ENCODE results near the gene HAUS3. TPM values are rescaled to one million over a fixed set of nuclear protein-coding genes. Genes with fewer than 3 reads are reported as not detected.
"Not testable (repeated sequence)": the region's sequence is repeated elsewhere in the genome, so short reads cannot be mapped to it uniquely, and the experiment has no call there.

Gene HAUS3
- total RNA-seq, 2 experiments from 2014 or later, result 15.9 to 22.2 TPM

- no peaks in the 10 kb centered on the region for H3K79me2 ChIP-seq (ENCODE audit: insufficient read depth, low read depth, low read length)
- no peaks in the 10 kb centered on the region for H4K20me1 ChIP-seq (ENCODE audit: insufficient read depth, low read length)
- H3K4me1 ChIP-seq (ENCODE audit: insufficient read depth, low read length, poor library complexity, severe bottlenecking), result peaks cover 16% of the 10 kb centered on the region
- H3K36me3 ChIP-seq (ENCODE audit: insufficient read depth, low read length), result no peaks in the 10 kb centered on the region
- no peaks in the 10 kb centered on the region for H3K9me3 ChIP-seq (ENCODE audit: low read length)
- no peak for TF ChIP-seq CTCF (conservative IDR thresholded peaks at IDR 0.05; ENCODE audit: low read length)
- ChIA-PET CTCF (ENCODE audit: unreplicated experiment) (no interaction called here), POLR2A (no interaction called here)
- DNase-seq (ENCODE audit: low spot score), result no peak
- intact Hi-C loops (cut with micrococcal nuclease; ENCODE audit: unreplicated experiment), result no loop called here
- H2AFZ ChIP-seq (ENCODE audit: low read length), result no peak overlapping the region
- no peak overlapping the region for H3K27ac ChIP-seq (ENCODE audit: low read depth, low read length, poor library complexity, severe bottlenecking)
- H3K4me3 ChIP-seq (ENCODE audit: low read depth, low read length, poor library complexity, severe bottlenecking), result no peak overlapping the region
- no peak overlapping the region for H3K4me2 ChIP-seq (ENCODE audit: low read length)
- no peaks in the 10 kb centered on the region for H3K9me2 ChIP-seq (ENCODE audit: insufficient read depth, low read length)
- BruUV-seq (replicated peaks), result no TSS peak
These were observed 36.0 kb upstream of the HAUS3 start for GRCh38 chr4:2277956-2278355.

- TF ChIP-seq EZH2phosphoT487 (IDR thresholded peaks at IDR 0.05; ENCODE audit: borderline replicate concordance, low read depth, low read length) (no peak), CTCF (conservative IDR thresholded peaks at IDR 0.05; ENCODE audit: low read length) (no peak)
- Histone ChIP-seq H3K36me3 (ENCODE audit: insufficient read depth, low read length) (no peaks in the 10 kb centered on the region), H4K20me1 (ENCODE audit: insufficient read depth, low read length) (no peaks in the 10 kb centered on the region), H3K9me3 (ENCODE audit: low read length) (no peaks in the 10 kb centered on the region), H3K4me2 (ENCODE audit: low read length) (no peak overlapping the region), H3K9me2 (ENCODE audit: insufficient read depth, low read length) (no peaks in the 10 kb centered on the region), H3K79me2 (ENCODE audit: insufficient read depth, low read depth, low read length) (no peaks in the 10 kb centered on the region), H3K4me3 (ENCODE audit: low read depth, low read length, poor library complexity, severe bottlenecking) (no peak overlapping the region), H2AFZ (ENCODE audit: low read length) (no peak overlapping the region), H3K27ac (ENCODE audit: low read depth, low read length, poor library complexity, severe bottlenecking) (no peak overlapping the region), H3K4me1 (ENCODE audit: insufficient read depth, low read length, poor library complexity, severe bottlenecking) (peaks cover 8% of the 10 kb centered on the region)
- ChIA-PET POLR2A (no interaction called here), CTCF (ENCODE audit: unreplicated experiment) (no interaction called here)
- BruUV-seq (replicated peaks), result no TSS peak
- no peak for DNase-seq (ENCODE audit: low spot score)
- intact Hi-C loops (cut with micrococcal nuclease; ENCODE audit: unreplicated experiment), result no loop called here
These were observed 34.8 kb upstream of the HAUS3 start for GRCh38 chr4:2276581-2277325.

- Histone ChIP-seq H2AFZ (ENCODE audit: low read length) (no peak overlapping the region), H3K4me3 (ENCODE audit: low read depth, low read length, poor library complexity, severe bottlenecking) (no peak overlapping the region), H3K9me2 (ENCODE audit: insufficient read depth, low read length) (no peaks in the 10 kb centered on the region), H4K20me1 (ENCODE audit: insufficient read depth, low read length) (no peaks in the 10 kb centered on the region), H3K4me2 (ENCODE audit: low read length) (no peak overlapping the region), H3K4me1 (ENCODE audit: insufficient read depth, low read length, poor library complexity, severe bottlenecking) (no peaks in the 10 kb centered on the region), H3K27ac (ENCODE audit: low read depth, low read length, poor library complexity, severe bottlenecking) (no peak overlapping the region), H3K79me2 (ENCODE audit: insufficient read depth, low read depth, low read length) (no peaks in the 10 kb centered on the region), H3K36me3 (ENCODE audit: insufficient read depth, low read length) (no peaks in the 10 kb centered on the region), H3K9me3 (ENCODE audit: low read length) (no peaks in the 10 kb centered on the region)
- POLR2A ChIA-PET, result no interaction called here
- DNase-seq (ENCODE audit: low spot score), result no peak
- no peak for TF ChIP-seq EZH2phosphoT487 (IDR thresholded peaks at IDR 0.05; ENCODE audit: borderline replicate concordance, low read depth, low read length)
- TF ChIP-seq CTCF (conservative IDR thresholded peaks at IDR 0.05; ENCODE audit: low read length), result no peak
- BruUV-seq (replicated peaks), result no TSS peak
- intact Hi-C loops (cut with micrococcal nuclease; ENCODE audit: unreplicated experiment), result no loop called here
- CTCF ChIA-PET (ENCODE audit: unreplicated experiment), result no interaction called here
These were observed 33.8 kb upstream of the HAUS3 start for GRCh38 chr4:2275546-2276251.

GRCh38 chr4:2275044-2275397 is 33.1 kb upstream of the HAUS3 start:
- H2AFZ ChIP-seq (ENCODE audit: low read length); H4K20me1 ChIP-seq (ENCODE audit: insufficient read depth, low read length); H3K4me1 ChIP-seq (ENCODE audit: insufficient read depth, low read length, poor library complexity, severe bottlenecking); H3K9me3 ChIP-seq (ENCODE audit: low read length); H3K4me2 ChIP-seq (ENCODE audit: low read length); CTCF ChIA-PET (ENCODE audit: unreplicated experiment); H3K9me2 ChIP-seq (ENCODE audit: insufficient read depth, low read length); H3K4me3 ChIP-seq (ENCODE audit: low read depth, low read length, poor library complexity, severe bottlenecking); H3K79me2 ChIP-seq (ENCODE audit: insufficient read depth, low read depth, low read length); DNase-seq (ENCODE audit: low spot score); H3K27ac ChIP-seq (ENCODE audit: low read depth, low read length, poor library complexity, severe bottlenecking); POLR2A ChIA-PET; intact Hi-C loops (cut with micrococcal nuclease; ENCODE audit: unreplicated experiment); BruUV-seq (replicated peaks); H3K36me3 ChIP-seq (ENCODE audit: insufficient read depth, low read length): not testable (repeated sequence)

Data from OCI-LY7 (cell line).